ENCODE measurements around the gene LAMTOR2.

The LAMTOR2 gene

GRCh38 chr1:156098784-156099183, 44.2 kb downstream of the LAMTOR2 start:
- no peaks in the 10 kb centered on the region for H3K79me2 ChIP-seq (ENCODE audit: insufficient read depth, low read length)
- H2AFZ ChIP-seq (ENCODE audit: low read length) = no peak overlapping the region
- H3K36me3 ChIP-seq (ENCODE audit: insufficient read depth, low read length) = no peaks in the 10 kb centered on the region
- no peak overlapping the region for H3K4me2 ChIP-seq (ENCODE audit: low read depth, low read length, poor library complexity, severe bottlenecking)
- H3F3A ChIP-seq (ENCODE audit: low read depth) = no peaks in the 10 kb centered on the region
- H3K4me1 ChIP-seq (ENCODE audit: insufficient read depth, low read length, poor library complexity, severe bottlenecking) = peaks cover 9% of the 10 kb centered on the region
- no peaks in the 10 kb centered on the region for H4K20me1 ChIP-seq (ENCODE audit: insufficient read depth, low read length, poor library complexity, severe bottlenecking)
- no peak overlapping the region for H3K9ac ChIP-seq (ENCODE audit: low read depth, low read length, poor library complexity, severe bottlenecking)
- H3K27me3 ChIP-seq (ENCODE audit: insufficient read depth, low read length, poor library complexity, severe bottlenecking) = no peaks in the 10 kb centered on the region
- H3K9me2 ChIP-seq (replicated peaks; ENCODE audit: low read depth, low read length) = no peaks in the 10 kb centered on the region
- TF ChIP-seq, protein P1, sequence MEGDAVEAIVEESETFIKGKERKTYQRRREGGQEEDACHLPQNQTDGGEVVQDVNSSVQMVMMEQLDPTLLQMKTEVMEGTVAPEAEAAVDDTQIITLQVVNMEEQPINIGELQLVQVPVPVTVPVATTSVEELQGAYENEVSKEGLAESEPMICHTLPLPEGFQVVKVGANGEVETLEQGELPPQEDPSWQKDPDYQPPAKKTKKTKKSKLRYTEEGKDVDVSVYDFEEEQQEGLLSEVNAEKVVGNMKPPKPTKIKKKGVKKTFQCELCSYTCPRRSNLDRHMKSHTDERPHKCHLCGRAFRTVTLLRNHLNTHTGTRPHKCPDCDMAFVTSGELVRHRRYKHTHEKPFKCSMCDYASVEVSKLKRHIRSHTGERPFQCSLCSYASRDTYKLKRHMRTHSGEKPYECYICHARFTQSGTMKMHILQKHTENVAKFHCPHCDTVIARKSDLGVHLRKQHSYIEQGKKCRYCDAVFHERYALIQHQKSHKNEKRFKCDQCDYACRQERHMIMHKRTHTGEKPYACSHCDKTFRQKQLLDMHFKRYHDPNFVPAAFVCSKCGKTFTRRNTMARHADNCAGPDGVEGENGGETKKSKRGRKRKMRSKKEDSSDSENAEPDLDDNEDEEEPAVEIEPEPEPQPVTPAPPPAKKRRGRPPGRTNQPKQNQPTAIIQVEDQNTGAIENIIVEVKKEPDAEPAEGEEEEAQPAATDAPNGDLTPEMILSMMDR (conservative IDR thresholded peaks at IDR 0.05; ENCODE audit: low read length) = no peak
- no peak for TF ChIP-seq EZH2phosphoT487 (IDR thresholded peaks at IDR 0.05; ENCODE audit: borderline replicate concordance)
- H3K9me3 ChIP-seq (ENCODE audit: insufficient read depth, low read depth, low read length) = no peaks in the 10 kb centered on the region
- H3K4me3 ChIP-seq (ENCODE audit: low read length, poor library complexity, severe bottlenecking) = no peak overlapping the region

DNA sequence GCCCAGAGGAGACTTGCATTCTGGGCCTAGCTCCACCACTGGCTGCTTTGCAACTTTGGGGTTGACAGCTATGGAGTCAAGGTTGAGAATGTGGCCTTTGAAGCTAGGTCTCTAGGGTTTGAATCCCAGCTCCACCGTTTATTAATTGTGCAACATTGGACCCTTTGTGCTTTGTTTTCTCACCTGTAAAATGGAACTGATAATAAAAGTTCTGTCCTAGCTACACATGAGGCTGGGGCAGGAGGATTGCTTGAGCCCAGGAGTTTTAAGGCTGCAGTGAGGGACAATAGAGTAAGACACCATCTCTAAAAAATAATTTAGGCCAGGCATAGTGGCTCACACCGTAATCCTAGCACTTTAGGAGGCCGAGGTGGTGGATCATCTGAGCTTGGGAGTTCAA, 44.7 kb downstream of the LAMTOR2 start:
- Histone ChIP-seq H3K4me2 (ENCODE audit: low read depth, low read length, poor library complexity, severe bottlenecking) (no peak overlapping the region), H3K27me3 (ENCODE audit: insufficient read depth, low read length, poor library complexity, severe bottlenecking) (no peaks in the 10 kb centered on the region), H3F3A (ENCODE audit: low read depth) (no peaks in the 10 kb centered on the region), H3K79me2 (ENCODE audit: insufficient read depth, low read length) (no peaks in the 10 kb centered on the region), H2AFZ (ENCODE audit: low read length) (no peak overlapping the region), H3K9ac (ENCODE audit: low read depth, low read length, poor library complexity, severe bottlenecking) (no peak overlapping the region), H3K9me3 (ENCODE audit: insufficient read depth, low read depth, low read length) (no peaks in the 10 kb centered on the region), H3K9me2 (replicated peaks; ENCODE audit: low read depth, low read length) (no peaks in the 10 kb centered on the region), H4K20me1 (ENCODE audit: insufficient read depth, low read length, poor library complexity, severe bottlenecking) (no peaks in the 10 kb centered on the region), H3K4me1 (ENCODE audit: insufficient read depth, low read length, poor library complexity, severe bottlenecking) (peaks cover 12% of the 10 kb centered on the region), H3K36me3 (ENCODE audit: insufficient read depth, low read length) (no peaks in the 10 kb centered on the region), H3K4me3 (ENCODE audit: low read length, poor library complexity, severe bottlenecking) (no peak overlapping the region)
- no peak for TF ChIP-seq EZH2phosphoT487 (IDR thresholded peaks at IDR 0.05; ENCODE audit: borderline replicate concordance)
- TF ChIP-seq, protein P1 (conservative IDR thresholded peaks at IDR 0.05; ENCODE audit: low read length) = no peak

GRCh38 chr1:156100205-156100995, 45.8 kb downstream of the LAMTOR2 start:
- no peaks in the 10 kb centered on the region for H3K9me3 ChIP-seq (ENCODE audit: insufficient read depth, low read depth, low read length)
- H3K4me2 ChIP-seq (ENCODE audit: low read depth, low read length, poor library complexity, severe bottlenecking) = no peak overlapping the region
- H4K20me1 ChIP-seq (ENCODE audit: insufficient read depth, low read length, poor library complexity, severe bottlenecking) = no peaks in the 10 kb centered on the region
- H3K27me3 ChIP-seq (ENCODE audit: insufficient read depth, low read length, poor library complexity, severe bottlenecking) = no peaks in the 10 kb centered on the region
- no peak overlapping the region for H3K4me3 ChIP-seq (ENCODE audit: low read length, poor library complexity, severe bottlenecking)
- H3F3A ChIP-seq (ENCODE audit: low read depth) = no peaks in the 10 kb centered on the region
- H3K4me1 ChIP-seq (ENCODE audit: insufficient read depth, low read length, poor library complexity, severe bottlenecking) = peaks cover 17% of the 10 kb centered on the region
- no peak overlapping the region for H3K9ac ChIP-seq (ENCODE audit: low read depth, low read length, poor library complexity, severe bottlenecking)
- H2AFZ ChIP-seq (ENCODE audit: low read length) = no peak overlapping the region
- TF ChIP-seq, protein P1 (conservative IDR thresholded peaks at IDR 0.05; ENCODE audit: low read length) = no peak
- no peak for TF ChIP-seq EZH2phosphoT487 (IDR thresholded peaks at IDR 0.05; ENCODE audit: borderline replicate concordance)
- H3K79me2 ChIP-seq (ENCODE audit: insufficient read depth, low read length) = no peaks in the 10 kb centered on the region
- no peaks in the 10 kb centered on the region for H3K36me3 ChIP-seq (ENCODE audit: insufficient read depth, low read length)
- H3K9me2 ChIP-seq (replicated peaks; ENCODE audit: low read depth, low read length) = no peaks in the 10 kb centered on the region

All from Loucy (cell line).